HCEC 1CT (cell line): ENCODE data around the gene UBR7.
"Not testable (repeated sequence)": the region's sequence is repeated elsewhere in the genome, so short reads cannot be mapped to it uniquely, and the experiment has no call there.

Experiments
- DNase-seq: peaks from one replicate; pipeline ENCODE4 v3.0.0-alpha.2; 2017

The UBR7 gene

DNA sequence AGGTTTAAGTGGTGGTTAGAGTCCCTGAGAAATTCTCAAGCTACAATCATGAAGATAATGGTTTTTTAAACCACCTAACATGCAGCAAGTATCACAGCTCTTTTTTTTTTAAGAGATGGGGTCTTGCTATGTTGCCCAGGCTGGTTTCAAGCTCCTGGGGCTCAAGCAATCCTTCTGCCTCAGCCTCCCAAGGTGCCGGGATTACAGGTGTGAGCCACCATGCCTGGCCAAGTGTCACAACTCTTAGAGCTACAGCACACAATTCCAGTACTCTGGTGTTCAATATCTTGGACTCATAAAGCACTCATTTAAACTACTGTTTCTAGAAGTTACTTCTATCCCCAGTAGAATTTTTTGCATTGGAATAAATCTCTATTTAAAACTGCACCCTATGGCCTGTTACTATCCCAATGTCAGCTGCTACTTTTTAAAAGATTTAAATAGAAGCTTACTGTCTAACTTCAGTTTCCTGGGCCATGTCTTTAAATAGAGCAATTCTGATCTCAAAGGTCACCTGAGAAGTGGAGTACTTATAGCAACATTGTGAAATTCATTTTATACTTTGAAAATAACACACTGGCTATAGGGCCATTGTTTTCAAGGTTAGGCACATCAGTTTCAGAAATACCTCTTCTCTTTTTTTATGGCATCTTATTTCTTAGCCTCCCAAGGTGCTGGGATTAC is 11.6 kb upstream of the UBR7 start:
- DNase-seq = no peak

DNA sequence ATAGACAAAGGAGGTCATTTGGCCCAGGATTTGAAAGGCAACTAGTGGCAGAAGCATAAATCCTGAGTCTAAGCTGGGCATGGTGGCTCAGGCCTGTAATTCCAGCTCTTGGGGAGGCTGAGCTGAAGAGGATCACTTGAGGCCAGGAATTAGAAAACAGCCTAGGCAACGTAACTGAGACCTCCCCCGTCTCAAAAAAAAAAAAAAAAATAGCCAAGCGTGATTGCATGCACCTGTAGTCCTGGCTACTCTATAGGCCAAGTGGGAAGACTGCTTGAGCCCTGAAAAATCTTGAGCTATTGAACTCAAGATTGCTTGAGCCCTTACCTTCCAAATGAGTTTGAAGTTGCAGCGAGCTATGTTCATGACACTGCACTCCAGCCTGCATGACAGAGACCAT is 8.0 kb upstream of the UBR7 start:
- no peak for DNase-seq

DNA sequence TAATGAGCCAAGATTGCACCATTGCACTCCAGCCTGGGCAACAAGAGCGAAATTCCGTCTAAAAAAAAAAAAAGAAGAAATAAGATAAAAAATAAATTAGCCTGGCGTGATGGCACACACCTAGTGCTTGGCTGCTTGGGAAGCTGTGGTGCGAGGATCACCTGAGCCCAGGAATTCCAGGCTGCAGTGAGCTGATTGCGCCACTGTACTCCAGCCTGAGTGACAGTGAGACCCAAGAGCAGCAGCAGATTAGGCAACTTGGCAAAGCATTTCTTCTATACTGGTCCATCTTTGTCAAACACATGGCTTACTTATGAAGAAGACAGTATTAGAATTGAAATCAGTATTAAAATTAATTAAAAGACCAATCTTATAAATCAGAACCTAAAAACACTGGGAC is 6.5 kb upstream of the UBR7 start:
- no peak for DNase-seq

DNA sequence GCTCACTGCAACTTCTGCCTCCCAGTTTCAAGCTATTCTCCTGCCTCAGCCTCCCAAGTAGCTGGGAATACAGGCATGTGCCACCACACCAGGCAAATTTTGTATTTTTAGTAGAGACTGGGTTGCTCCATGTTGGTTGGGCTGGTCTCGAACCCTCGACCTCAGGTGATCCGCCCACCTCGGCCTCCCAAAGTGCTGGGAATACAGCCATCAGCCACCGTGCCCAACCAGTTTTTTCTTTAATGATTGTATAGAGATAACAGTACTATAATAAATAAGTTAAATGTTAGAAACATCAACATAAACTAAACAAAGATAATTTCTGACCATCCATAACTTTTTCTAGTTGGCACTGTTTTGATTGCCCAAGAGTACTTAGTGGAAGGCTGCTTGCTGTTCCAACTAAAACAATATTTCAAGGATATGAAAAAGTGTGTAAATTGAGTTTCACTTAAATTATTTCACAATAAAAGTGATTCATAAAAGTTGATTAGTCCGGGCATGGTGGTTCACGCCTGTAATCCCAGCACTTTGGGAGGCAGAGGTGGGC is 5.8 kb upstream of the UBR7 start:
- DNase-seq = no peak

DNA sequence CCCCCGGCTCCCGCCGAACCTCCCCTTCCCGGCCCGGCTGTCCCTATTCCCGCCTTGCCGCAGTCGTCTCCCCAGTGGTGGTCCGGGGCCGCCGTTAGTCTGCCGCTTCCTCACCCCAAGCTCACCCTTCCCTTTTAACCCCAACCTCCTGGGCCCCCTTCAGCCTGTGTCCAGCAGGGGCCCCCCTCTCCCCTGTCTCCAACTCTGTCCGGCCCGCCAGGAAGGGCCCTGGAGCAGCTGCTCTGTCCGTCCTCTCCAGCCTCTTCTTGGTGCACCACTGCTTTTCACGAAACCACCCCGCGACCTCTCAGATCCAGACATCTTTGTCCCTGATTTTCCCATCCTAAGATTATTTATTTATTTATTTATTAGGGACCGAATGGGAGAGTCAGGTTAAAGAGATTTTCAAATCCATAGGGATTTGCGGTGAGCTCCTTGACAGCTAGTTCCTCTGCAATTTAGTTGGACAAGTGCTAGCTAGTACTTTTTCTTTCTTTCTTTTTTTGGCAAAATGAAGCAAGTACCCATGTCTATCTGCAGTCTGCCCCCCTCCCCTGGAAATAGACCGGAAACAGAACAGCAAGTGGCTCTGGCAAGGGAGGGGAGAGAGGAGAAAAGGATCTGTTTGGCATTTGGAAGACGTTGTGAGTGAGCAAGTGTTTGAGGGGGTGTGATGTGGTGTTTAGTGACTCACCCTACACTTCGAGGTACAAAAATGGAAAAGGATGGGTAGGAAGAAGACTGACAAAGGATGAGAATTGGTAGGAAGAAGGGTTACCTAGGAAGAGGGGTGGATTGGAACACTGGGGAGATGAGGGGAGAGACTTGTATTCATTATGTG is 632 bp downstream of the UBR7 start:
- peak; percentile 60 for DNase-seq

DNA sequence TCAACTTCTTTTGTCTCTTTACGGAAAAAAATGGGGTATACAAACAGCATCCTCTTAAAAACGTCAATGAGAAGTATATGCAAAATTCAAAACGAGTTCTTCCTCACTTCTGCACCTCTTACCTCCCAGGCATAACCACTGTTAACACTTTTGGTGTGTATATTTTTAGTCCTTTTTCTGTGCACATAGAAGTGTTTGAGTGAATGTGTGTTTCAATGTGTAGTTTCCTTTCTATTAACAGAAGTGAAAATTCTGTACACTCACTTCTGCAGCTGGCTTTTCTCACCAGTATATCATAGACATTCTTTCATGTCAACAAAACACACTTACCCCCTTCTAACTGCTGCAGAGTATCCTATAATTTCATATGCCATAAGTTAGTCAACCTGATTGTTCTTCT is 5.4 kb downstream of the UBR7 start:
- DNase-seq = no peak

DNA sequence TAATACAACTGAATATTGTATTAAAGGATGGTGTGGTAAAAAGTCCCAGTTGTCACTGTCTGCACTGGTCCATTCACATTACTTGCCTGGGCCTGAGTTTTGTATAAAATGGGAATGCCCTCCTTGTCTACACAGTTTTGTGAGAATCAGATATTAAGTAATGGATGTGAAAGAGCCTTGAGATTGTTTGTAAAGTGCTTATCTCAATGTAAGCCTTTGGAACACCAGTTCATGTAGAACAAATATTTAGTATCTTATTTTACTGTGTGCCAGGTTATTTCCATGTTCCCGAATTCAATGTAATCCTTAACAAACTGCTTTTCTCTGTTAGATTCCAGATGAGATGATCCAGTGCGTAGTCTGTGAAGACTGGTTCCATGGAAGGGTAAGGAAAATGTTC is 7.5 kb downstream of the UBR7 start:
- no peak for DNase-seq

DNA sequence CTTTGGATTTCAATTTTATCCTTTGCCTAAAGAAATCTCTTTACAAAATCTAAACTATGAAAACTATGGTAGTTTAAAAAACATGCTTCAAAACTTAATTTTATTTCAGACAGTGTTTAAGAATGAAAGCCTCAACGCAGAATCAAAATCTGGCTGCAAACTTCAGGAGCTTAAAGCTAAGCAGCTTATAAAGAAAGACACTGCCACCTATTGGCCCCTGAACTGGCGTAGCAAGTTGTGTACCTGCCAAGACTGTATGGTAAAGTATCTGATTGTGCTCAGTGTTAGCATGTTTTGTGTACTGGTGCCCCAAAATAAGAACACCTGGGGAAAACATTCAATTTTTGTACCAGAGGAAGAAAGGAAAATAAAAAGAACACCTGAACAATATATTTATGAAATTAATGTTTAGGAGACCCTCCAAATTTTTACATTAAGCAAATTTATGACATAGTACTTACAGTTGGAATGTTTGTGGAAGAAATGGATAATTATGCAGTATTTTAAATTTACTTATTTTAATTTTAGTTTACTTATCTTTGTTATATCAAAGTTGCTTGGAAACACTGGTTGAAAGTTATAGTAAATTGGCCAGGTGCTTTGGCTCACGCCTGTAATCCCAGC is 12.2 kb downstream of the UBR7 start:
- peak; percentile 65 for DNase-seq

DNA sequence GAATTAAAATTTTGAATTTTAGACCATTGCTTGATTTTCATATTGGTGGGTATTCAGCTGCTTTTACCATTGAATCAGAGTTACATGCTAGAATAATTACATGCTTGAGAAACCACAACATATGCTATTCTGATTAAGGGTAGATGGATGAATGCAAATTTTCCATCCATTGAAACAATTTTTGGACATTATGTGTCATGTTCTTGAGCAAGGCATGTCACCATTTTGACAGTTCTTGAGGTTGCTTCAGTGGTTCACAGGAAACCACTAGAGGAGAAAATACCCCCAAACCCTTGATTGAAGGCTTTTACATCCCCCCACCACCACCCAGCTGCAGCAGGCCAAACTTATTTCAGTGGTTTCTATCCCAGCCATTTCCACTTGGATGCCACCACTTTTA is 13.5 kb downstream of the UBR7 start:
- DNase-seq = no peak

DNA sequence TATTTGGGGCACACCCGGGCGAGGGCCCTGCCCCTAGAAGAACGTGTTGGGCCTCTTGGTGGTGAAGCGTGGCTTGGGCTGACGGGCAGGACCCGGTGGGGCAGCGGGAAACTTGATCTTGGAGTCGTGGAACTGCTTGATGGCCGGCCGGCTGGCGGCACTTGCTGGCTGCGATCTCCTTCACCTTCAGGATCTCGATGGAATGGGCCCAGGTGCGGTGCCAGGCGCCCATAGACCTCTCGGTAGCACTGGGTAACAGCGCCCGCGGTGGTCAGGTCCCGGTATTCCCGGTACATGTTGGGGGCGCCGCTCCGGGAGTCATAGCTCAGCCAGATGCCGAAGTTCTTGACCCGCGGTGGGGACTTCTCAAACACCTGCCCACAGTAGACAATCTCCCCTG is 16.5 kb downstream of the UBR7 start:
- no peak for DNase-seq

DNA sequence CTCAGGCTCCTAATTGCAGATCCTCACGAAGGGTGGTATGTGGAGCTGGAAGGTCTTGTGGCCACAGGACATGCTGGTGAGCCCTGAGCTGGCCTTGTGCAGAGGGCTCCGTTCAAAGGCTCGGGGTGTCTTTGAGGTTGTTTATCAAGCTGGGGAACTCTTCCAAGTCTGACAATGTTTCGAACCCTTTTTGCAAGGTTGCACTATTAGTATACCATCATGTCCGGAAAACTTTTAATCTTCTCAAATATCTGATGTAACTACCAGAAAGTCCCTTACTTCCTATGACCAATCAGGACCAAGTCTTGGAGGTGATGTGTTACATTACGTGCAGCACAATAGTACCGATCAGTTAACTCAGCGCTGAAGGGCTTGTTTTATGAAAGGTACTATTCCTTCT is 21.5 kb downstream of the UBR7 start:
- no peak for DNase-seq

DNA sequence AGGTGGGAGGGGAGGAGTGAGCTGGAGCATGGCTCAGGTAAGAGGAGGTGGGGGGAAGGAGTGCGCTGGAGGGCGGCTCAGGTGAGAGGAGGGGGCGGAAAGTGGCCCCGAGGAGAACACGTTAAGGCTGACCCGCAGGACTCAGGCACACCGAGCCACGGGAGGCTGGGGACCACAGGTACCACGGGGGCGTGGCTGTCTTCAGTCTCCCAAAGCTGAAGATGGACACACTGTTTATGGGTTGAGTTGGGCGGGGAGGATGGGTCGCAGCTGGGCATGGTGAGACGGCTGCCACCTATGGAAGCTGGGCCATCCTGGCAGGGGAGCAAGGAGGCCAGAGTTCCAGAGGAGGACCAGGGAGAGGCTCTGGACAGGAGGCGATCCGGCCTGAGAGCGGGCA is 23.5 kb downstream of the UBR7 start:
- no peak for DNase-seq

DNA sequence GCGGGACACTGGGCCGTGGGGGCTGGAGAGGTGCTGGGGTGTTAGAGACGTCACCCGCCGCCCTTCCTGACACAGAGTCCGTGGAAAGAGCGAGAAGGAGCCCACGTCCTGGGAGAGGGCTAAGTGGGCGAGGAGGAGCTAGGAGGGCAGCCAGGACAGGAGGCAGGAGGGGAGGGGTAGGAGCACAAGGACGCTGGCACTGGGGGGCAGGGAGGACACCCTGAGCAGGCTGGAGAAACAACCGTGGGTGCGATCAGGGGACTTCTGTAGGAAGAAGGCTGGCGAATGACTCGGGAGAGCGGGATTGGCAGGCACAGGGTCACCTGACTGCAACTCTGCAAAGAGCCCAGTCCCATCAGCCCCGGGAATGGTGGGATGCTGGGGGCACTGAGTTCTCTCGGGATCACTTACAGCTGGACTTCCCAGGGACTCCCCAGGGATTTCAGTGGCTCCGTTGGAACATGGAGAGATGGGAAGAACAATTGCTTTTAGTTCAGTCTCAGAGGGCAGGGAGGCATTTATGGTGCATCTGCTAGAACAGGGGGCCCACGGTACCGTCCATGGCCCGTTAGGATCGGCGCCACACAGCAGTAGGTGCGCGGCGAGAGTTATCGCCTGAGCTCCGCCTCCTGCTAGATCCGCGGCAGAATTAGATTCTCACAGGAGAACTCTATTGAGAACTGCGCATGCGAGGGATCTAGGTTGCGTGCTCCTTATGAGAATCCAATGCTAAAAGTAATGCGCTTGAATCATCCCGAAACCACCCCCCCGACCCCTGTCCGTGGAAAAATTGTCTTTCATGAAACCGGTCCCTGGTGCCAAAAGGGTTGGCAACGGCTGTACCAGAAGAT is 24.3 kb downstream of the UBR7 start:
- DNase-seq = peak; percentile 24

DNA sequence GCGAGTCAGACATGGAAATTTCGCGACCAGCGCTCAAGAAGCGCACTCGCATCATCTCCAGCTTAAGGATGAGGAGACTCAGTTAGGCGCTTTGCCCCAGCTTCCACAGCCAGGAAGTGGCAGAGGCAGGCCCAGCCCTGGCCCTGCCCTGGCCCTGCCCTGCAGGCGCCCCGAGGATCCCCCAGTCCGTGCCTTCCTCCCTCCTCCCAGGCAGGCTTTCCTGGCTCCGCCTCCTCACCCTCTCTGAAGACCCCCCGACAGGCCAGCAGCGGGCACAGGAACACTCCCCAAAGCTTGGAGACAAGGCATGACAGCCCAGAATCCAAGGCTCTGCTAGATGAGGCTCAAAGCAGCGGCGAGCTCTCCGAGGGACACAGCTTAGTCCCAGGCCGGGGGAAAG is 25.1 kb downstream of the UBR7 start:
- no peak for DNase-seq

DNA sequence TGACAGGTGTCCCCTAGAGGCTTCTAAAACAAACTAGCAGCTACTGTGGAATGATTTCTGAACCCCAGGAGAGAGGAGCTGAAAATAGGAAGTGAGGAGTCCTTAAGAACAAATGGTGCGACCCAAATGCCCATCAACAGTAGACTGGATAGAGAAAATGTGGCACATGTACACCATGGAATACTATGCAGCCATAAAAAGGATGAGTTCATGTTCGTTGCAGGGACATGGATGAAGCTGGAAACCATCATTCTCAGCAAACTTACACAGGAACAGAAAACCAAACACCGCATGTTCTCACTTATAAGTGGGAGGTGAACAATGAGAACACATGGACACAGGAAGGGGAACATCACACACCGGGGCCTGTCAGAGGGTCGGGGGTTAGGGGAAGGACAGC is 26.0 kb downstream of the UBR7 start:
- DNase-seq = not testable (repeated sequence)

DNA sequence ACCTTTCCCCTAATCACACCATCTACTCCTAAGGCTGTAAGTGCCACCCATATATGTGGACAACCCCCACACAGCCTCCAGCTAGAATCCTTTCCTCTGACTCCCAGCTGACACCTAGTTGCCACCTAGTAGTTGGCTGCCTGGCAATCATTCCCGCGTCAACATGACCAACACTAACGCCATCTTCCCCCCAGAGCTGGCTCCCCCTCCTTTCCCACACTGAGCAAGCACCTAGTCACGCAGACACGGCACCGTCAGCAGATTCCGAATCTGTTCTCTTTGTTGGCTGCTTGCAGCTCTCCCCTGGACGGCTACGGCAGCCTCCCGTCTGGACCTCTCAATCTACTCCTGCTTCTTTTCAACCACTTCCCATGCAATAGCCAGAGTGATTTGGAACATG is 27.7 kb downstream of the UBR7 start:
- peak; percentile 81 for DNase-seq

DNA sequence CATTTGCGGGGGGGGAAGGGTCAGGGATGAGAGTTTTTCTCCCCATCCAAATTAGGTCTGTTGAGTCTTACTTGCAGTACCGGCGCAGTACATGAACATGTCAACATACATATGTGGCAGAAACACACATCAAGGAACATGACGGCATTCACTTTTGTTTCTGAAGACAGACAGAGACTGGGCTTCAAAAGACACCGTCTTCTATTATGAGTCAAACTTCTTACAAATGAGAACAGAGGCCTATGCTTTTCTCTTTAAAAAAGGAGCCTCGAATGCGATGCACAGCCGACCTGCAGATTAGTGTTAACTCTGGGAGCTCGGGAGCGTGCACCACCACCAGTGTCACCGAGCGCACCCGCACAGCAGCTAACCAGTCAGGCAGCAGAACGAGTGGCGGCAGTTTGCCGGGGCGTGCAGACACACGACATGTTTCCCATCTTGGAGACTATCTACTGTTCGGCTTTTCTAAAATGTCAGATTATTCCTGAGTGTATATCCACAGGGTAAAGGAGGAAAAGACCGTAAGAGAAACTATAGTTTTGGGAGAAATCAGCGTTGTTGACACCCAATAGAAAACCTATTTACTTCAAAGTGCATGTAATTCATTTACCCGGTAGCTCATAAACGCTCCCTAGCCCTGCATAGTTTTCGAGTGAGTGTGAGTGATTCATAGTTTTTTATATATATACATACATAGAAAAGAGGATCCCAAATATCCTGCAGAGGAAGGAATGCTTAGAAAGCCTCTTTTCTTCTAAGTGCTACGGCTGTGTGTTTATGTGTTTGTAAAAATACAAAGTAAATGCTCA is 33.0 kb downstream of the UBR7 start:
- peak; percentile 88 for DNase-seq

DNA sequence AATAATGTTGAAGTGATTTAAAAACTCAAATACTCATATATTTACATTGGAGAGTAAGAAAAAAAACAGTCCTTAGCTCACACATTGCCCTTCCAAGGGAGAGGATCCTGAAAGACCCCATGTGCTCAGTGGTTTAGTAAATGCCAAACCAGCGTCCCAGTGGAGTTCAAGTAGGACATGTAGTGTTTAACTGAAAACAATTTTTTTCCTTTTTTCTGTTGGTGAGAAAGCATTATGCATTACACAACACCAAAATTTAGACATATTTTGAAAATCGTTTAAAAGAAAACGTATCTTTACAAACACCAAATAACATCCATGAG is 33.6 kb downstream of the UBR7 start:
- DNase-seq = no peak

DNA sequence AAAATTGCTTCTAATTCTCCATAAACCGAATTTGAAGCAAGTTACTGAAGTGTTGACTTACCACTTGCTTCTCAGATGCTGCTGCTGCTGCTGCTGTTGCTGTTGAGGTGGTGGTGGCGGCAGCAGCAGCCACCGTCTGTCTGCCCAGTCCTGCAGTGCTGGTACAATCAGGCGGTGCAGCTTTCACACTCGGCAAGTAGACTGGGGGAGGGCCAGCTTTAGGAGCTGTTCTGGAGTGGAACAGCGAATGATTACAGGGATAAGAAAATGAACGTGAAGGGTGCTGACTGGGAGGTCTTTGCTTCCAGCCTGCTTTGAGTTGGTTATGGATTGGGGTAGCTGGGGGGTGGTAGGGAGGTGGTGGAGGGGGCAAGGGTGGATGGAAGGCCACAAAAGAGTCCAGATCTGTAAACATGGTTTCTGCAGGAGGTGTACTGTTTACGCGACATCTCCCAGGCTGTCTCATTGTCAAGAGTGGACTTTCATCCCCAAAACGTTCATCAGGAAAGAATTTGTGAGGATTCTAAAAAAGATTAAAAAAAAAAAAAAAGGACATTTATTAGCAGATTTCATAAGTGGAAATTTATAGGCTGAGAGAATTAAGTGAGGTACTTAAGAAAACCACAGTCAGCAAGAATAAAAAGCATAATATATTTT is 38.8 kb downstream of the UBR7 start:
- no peak for DNase-seq

DNA sequence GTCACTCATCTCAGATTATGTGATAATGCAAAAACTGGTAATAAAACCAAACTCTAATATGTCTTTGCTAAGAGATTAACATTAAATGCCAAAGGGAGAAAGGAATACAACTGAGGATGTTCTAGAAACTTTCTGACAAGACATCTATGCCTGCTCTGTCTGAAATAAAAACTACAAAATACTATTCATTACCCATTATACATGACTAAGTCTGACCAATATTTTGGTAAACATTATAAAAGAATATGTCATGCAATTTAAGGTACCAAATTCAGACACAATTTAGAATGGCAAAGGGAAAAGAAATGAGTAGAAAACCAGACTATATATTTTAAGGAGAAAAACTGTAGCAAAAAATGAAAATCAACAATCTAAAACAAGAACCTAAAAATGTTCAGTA is 39.5 kb downstream of the UBR7 start:
- DNase-seq = no peak

DNA sequence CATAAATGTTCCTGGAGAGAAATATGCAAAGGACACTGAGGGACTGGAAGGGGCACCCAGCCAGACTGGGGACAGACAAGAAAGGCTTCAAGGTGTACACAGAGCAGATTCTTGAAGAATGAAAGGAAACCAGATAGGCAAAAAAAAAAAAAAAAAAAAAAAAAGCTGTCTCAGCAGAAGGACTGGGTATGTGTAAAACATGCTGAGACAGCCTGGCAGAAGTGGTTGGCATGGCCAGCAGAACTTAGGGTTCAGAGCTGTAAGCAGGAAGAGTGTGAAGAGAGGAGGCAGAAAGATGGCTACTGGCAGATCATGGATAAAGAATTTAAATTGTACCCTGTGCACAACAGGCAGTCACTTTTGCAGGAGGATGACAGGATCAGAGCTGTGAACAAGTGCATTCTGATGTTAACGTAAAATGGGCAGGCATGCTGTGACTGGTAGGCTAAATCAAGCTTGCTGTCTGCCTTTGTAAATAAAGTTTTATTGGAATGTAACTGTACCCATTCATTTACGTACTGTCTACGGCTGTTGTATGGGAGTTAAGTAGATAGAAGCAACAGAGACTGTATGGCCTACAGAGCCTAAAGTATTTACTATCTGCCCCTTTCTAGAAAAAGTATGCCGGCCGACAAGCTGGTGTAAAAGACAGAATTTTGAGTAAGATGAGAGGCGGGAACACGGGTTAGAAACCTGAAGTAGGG is 42.2 kb downstream of the UBR7 start:
- no peak for DNase-seq
